HCT116 (cell line): ENCODE data around the gene SLA2.

Source experiments
- CTCF ChIP-seq, 3 experiments: fragments of 200-600 bp in 1 of 3; sonication (generic) in 1 of 3; IDR thresholded peaks in 2 of 3; conservative IDR thresholded peaks in 1 of 3; 2 replicates each; pipeline ENCODE4 v1.5.1; 2012 to 2017; ENCODE audit warnings: low read depth in 2 of 3, low read length in 2 of 3, antibody characterized with exemption in 1 of 3, borderline replicate concordance in 1 of 3, control low read depth in 1 of 3, mild to moderate bottlenecking in 1 of 3, mixed read lengths in 1 of 3, mixed run types in 1 of 3, moderate library complexity in 1 of 3; ENCODE audit not compliant: insufficient read depth in 1 of 3
- EZH2 ChIP-seq: fragments of 200-600 bp; sonication (generic); IDR thresholded peaks from 2 replicates; pipeline ENCODE4 v1.6.1; 2017; ENCODE audit warnings: antibody characterized with exemption, mixed run types
- EZH2phosphoT487 ChIP-seq: fragments of 200-600 bp; IDR thresholded peaks from 2 replicates; pipeline ENCODE4 v1.6.1; 2018; ENCODE audit warnings: antibody characterized with exemption, borderline replicate concordance
- JUND ChIP-seq: IDR thresholded peaks from 2 replicates; pipeline ENCODE4 v1.6.1; 2012
- POLR2A ChIP-seq: IDR thresholded peaks from 2 replicates; pipeline ENCODE4 v1.7.0; 2011; ENCODE audit warnings: borderline replicate concordance; ENCODE audit not compliant: insufficient read depth, insufficient read length; ENCODE audit errors: extremely low read depth
- POLR2AphosphoS5 ChIP-seq: IDR thresholded peaks from 2 replicates; pipeline ENCODE4 v1.6.1; 2011; ENCODE audit warnings: mild to moderate bottlenecking, low read depth, low read length, moderate library complexity
- SIN3A ChIP-seq: IDR thresholded peaks from 2 replicates; pipeline ENCODE4 v1.6.1; 2012; ENCODE audit warnings: low read depth
- SP1 ChIP-seq: IDR thresholded peaks from 2 replicates; pipeline ENCODE4 v1.6.1; 2012; ENCODE audit warnings: low read depth
- TCF7L2 ChIP-seq: IDR thresholded peaks from 2 replicates; pipeline ENCODE4 v1.7.0; 2011; ENCODE audit warnings: borderline replicate concordance, inconsistent platforms; ENCODE audit not compliant: insufficient read depth, insufficient read length; ENCODE audit errors: extremely low read depth

- no peak for TF ChIP-seq POLR2A
- TF ChIP-seq EZH2phosphoT487 = no peak
- TF ChIP-seq CTCF (IDR thresholded peaks at IDR 0.05 in 2 of 3, conservative IDR thresholded peaks at IDR 0.05 in 1 of 3; ENCODE audit: borderline replicate concordance in 1 of 3, insufficient read depth in 1 of 3, low read depth in 2 of 3, low read length in 2 of 3) = no peak
- no peak for TF ChIP-seq EZH2
- no peak for TF ChIP-seq JUND
- no peak for TF ChIP-seq SIN3A
- no peak for TF ChIP-seq POLR2AphosphoS5
- TF ChIP-seq SP1 = no peak
- no peak for TF ChIP-seq TCF7L2
These were observed 40.9 kb upstream of the SLA2 start for GRCh38 chr20:36686944-36687343.
